BJ (cell line): Measurements from ENCODE around the gene VANGL1. TPM values are rescaled to one million over a fixed set of nuclear protein-coding genes. Genes with fewer than 3 reads are reported as not detected.

Source experiments
- CTCF ChIA-PET: fragments of 350-600 bp; formaldehyde crosslinking; extraction: SDS; loops from one replicate; lab custom pipeline; 2021; ENCODE audit warnings: antibody characterized with exemption, inconsistent platforms; lab: Yijun Ruan, JAX
- POLR2A ChIA-PET: fragments of 300-600 bp; sonication (Branson Sonifier 250); formaldehyde crosslinking; extraction: SDS; loops from one replicate; lab custom pipeline; 2021; ENCODE audit warnings: antibody characterized with exemption; lab: Charles Lee
- DNase-seq: peaks from one replicate; pipeline ENCODE4 v3.0.0-alpha.2; 2011; ENCODE audit warnings: low read depth
- H3K27me3 ChIP-seq: 2 replicates; pipeline ENCODE4 v1.6.0; 2011; ENCODE audit warnings: low read length; ENCODE audit not compliant: control insufficient read depth, insufficient read depth
- H3K36me3 ChIP-seq: 2 replicates; pipeline ENCODE4 v1.5.1; 2011; ENCODE audit warnings: low read length; ENCODE audit not compliant: control insufficient read depth, insufficient read depth
- H3K4me3 ChIP-seq: 2 replicates; pipeline ENCODE4 v1.5.1; 2011; ENCODE audit warnings: low read depth, mild to moderate bottlenecking, control low read depth, low read length
- polyA minus RNA-seq: library from RNA; depleted of rRNA, polyadenylated mRNA; stranded (reverse); fragments of >200 nt; gene quantifications from 2 replicates; pipeline ENCODE4 v1.2.3, GENCODE V29; 2011; rRNA and poly(A)+ RNA removed
- polyA plus RNA-seq: library from polyadenylated mRNA; depleted of rRNA; stranded (reverse); fragments of >200 nt; gene quantifications from 2 replicates; pipeline ENCODE4 v1.2.3, GENCODE V29; 2011; rRNA removed
- TF ChIP-seq, protein P1 (sequence below): IDR thresholded peaks from 2 replicates; pipeline ENCODE4 v1.5.1; 2011; ENCODE audit warnings: low read depth, mild to moderate bottlenecking, control low read depth, inconsistent platforms, low read length, moderate library complexity; ENCODE audit not compliant: insufficient read depth

The VANGL1 gene
- 11.4 and 11.6 TPM in 2 replicates for polyA plus RNA-seq
- polyA minus RNA-seq: 13.6 and 15.0 TPM in 2 replicates

DNA sequence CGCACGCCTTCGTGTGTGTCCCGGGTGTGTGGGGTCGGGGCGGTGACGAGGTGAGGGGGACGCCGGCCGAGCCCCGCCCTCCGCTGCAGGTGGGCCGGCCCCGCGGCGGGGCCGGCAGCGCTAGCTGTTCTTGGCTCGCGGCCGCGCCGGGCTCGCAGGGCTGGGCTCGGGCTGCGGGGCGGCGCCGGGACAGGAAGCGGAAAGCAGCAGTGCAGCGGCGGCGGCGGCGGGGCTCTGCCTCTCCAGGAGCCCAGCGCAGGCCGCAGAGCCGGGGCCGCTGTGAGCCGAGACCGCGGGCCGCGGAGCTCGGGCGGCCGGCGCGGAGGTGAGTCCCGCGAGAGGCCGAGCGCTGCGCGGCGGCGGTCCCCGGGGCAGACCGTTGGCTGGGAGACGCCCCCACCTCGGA, at the start of gene VANGL1:
TSS of gene VANGL1 (plus strand) at position 209 of the 406 bp plus-strand sequence. CDS start 9,444 bp downstream, outside the sequence.
- Histone ChIP-seq H3K27me3 (no peaks in the 10 kb centered on the region), H3K4me3 (peak within 1 kb of the TSS; percentile 90), H3K36me3 (no peaks in the 10 kb centered on the region)
- CTCF ChIA-PET: interaction anchor here (0.8 to 1.1 kb wide), 5 partner anchors 9 to 141 kb away, joined by 3 read pairs; no protein-coding TSS in a partner anchor
- no peak for DNase-seq
- POLR2A ChIA-PET: interaction anchor here (0.6 kb wide), 1 partner anchor 61 kb away, joined by 4 read pairs; no protein-coding TSS in a partner anchor
- TF ChIP-seq, protein P1, sequence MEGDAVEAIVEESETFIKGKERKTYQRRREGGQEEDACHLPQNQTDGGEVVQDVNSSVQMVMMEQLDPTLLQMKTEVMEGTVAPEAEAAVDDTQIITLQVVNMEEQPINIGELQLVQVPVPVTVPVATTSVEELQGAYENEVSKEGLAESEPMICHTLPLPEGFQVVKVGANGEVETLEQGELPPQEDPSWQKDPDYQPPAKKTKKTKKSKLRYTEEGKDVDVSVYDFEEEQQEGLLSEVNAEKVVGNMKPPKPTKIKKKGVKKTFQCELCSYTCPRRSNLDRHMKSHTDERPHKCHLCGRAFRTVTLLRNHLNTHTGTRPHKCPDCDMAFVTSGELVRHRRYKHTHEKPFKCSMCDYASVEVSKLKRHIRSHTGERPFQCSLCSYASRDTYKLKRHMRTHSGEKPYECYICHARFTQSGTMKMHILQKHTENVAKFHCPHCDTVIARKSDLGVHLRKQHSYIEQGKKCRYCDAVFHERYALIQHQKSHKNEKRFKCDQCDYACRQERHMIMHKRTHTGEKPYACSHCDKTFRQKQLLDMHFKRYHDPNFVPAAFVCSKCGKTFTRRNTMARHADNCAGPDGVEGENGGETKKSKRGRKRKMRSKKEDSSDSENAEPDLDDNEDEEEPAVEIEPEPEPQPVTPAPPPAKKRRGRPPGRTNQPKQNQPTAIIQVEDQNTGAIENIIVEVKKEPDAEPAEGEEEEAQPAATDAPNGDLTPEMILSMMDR: no peak

DNA sequence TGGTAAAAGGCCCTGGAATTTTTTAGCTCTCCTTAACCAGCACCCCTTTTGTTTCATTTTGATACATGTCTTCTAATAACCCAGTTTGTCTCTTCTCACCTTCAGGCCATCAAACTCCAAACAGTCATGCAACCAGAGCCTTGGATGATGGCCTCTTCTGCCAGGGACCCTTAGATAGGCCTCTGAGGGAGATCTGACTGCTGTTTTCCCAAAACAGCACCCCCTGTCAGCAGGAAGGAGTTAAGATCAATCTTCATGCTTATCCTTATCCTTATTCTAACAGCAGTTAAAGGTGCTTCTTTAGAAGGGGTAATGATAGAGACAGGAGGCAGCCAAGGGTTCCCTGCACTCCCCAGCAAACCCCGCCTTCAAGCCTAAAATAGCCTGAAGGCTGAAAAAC, 49.5 kb upstream of the VANGL1 start:
- Histone ChIP-seq H3K27me3 (no peaks in the 10 kb centered on the region), H3K36me3 (no peaks in the 10 kb centered on the region), H3K4me3 (no peak overlapping the region)
- TF ChIP-seq, protein P1: no peak
- DNase-seq: no peak
- POLR2A ChIA-PET: no interaction called here
- CTCF ChIA-PET: interaction anchor here (8.0 kb wide), 1 partner anchor 455 kb away, joined by 90 read pairs; no protein-coding TSS in a partner anchor

DNA sequence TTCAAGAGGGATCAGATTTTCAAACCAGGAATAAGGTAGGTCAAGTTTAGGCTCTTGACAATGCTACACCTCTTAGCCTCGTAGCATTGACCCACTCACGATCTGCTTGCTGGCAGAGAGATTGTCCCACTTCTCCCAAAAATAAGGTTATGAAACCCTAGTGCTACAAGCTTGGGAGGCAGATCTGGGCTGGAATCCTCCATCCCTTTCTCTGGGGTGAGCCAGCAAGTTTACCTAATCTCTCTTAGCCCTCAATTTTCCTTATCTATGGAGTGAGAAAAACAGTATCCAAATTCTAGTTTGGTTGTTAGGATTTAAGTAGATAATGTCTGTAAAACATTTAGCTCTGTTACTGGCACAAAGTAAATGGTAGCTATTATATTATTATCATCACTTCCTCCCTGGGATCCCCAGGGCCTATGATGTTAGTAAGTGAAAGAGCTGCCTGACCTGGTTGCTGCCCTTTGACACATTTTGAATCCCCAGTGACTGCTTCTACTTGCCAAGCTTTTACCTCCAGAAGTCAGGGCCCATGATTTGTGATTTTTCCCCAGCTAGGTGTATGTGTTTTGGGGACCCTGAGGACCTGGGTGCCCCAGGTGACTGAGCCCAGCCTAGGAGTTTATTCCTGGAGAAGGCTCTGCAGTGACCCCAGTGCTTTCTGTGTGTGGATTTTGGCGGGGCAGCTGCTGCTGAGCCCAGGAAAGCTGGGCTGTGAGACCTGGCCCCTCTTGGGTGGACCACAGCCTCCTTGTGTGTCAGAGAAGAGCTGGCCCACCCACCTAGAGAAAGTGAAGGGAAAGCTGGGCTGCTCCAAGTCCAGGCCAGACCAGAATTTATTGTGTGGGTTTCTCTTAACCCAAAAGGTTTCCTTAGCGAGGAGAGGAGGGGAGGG, 48.2 kb upstream of the VANGL1 start:
- ChIA-PET POLR2A (interaction anchor here (0.6 kb wide), 1 partner anchor 1011 kb away, joined by 3 read pairs; no protein-coding TSS in a partner anchor), CTCF (interaction anchor here (0.8 to 8.0 kb wide), 6 partner anchors 36 to 480 kb away, joined by 3 to 90 read pairs (median 4); no protein-coding TSS in a partner anchor)
- Histone ChIP-seq H3K36me3 (no peaks in the 10 kb centered on the region), H3K27me3 (no peaks in the 10 kb centered on the region), H3K4me3 (no peak overlapping the region)
- no peak for DNase-seq
- TF ChIP-seq, protein P1: no peak

DNA sequence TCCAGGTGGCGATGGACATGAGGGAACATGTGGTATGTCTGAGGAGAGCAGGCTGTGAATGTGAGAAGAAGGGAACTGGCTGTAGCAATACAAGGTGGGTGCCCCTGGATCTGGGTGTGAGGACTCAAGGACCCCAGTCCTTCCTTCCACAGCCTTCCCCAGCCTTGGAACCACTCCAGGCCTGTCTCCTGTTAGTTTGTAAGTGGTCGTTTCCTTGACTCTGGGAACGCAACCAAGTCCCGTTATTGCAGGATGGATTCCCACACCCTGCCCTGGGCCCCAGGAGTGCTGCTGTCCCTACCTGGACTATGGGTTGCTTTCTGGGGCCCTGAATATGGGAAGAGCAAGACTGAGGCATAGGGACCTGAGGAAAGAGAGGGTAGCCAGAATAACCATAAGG, 47.2 kb upstream of the VANGL1 start:
- POLR2A ChIA-PET: no interaction called here
- H3K4me3 ChIP-seq: no peak overlapping the region
- TF ChIP-seq, protein P1: no peak
- DNase-seq: no peak
- CTCF ChIA-PET: interaction anchor here (0.6 to 8.0 kb wide), 17 partner anchors 10 to 556 kb away, joined by 3 to 90 read pairs (median 5); no protein-coding TSS in a partner anchor
- H3K36me3 ChIP-seq: no peaks in the 10 kb centered on the region
- no peaks in the 10 kb centered on the region for H3K27me3 ChIP-seq
